GM19035 (cell line): ENCODE results near the gene STX5.
"Not testable (repeated sequence)": the region's sequence is repeated elsewhere in the genome, so short reads cannot be mapped to it uniquely, and the experiment has no call there.

Experiments used
- ATAC-seq: cut with Tn5 transposase; IDR thresholded peaks from one replicate; pipeline ENCODE4 v1.9.1; 2021; ENCODE audit not compliant: unreplicated experiment

The STX5 gene

DNA sequence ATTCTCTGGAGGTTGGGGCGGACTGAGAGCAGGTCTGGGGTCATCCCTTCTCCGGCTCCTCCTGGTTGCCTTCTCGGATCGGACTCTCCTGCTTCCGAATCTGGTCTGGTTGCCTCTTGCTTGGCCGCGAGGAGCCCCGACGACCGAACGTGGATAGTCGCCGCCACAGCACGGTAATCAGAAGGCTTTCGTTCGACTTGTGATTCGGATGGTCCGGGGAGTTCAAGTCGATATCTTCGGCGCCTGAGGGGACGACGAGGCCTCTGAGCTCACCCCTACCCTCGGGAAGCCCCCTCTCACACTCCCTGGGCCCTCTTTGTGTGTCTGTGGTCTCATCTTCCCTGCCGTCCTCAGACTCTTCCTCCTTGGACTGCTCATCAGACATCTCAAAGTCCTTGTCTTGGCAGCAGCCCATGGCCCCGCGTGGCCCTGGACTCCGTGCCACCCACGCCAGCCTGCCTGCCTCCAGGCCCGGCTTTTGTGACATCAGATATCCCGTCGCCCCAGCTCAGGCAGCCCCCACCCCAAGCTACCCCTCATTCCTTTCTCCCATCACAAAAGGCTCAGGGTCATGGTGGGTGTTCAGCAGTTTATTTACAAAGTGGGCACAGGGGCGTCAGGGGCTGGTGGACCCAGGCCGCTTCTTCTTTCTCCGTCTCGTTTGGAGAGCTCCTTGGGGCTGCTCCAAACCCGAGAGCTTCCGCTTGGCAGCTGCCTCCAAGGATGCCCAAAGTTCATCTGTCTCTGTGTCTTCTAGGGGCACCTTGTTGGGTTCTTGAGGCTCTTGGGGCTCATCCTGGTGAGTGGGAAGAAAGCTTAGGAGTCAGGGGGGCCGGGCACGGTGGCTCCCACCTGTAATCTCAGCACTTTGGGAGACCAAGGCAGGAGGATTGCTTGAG lies 734 bp upstream of the STX5 start, which contains the start of gene TEX54:
TEX54 (minus strand) TSS at position 506 of the 899 bp plus-strand sequence.
- peak; percentile 13 for ATAC-seq

DNA sequence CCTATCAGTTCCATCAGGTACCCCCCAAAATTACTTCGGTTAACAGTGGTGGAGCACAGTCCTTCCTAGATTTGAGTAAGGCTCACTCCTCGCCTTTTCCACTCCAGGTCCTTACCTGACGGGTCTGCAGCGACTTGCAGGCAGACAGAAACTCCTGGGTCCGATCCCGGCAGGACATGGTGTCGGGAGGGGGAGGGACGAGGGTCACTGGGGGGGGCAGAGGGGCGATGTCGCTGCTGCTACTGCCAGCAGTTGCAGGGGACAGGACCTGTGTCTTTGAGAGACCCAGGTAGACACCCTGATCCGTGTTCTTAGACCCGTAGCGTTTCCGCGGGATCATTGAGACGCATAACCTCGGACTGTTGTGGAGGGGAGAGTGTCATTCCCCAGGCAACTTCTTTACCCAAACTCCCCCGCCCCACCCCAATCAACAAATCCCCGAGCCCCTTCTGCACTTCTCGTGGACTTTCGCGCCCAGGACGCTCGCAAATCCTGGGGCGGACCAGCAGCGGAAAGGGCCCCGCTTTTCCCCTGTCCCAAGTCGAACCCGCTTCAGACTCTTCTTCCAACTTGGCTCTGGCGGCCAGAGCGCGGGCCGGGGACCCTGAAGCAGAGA lies 839 bp downstream of the STX5 start:
- no peak for ATAC-seq

DNA sequence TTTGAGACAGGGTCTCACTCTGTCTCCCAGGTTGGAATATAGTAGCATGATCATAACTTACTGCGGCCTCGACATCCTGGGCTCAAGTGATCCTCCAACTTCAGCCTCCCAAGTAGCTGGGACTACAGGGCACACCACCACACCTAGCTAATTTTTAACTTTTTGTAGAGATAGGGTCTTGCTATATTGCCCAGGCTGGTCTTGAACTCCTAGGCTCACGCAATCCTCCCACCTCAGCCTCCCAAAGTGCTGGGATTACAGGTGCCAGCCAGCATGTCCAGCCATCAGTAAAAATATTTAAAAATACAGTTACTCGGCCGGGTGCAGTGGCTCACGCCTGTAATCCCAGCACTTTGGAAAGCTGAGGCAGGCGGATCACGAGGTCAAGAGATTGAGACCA lies 3.7 kb downstream of the STX5 start:
- ATAC-seq = not testable (repeated sequence)

DNA sequence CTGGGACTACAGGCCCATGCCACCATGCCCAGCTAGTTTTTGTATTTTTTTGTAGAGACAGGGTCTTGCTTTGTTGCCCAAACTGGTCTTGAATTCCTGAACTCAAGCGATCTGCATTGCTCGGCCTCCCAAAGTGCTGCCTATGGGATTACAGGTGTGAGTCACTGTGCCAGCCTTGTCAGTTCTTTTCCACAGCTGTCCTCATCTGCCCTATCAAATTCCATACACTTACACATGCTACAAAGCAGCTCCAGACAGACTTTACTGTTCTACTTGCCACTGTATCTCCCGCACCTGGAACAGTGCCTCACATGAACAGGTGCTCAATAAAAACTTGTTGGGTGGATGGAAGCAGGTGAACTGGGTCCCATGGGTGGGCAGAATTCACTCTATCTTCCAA lies 8.2 kb downstream of the STX5 start:
- no peak for ATAC-seq

DNA sequence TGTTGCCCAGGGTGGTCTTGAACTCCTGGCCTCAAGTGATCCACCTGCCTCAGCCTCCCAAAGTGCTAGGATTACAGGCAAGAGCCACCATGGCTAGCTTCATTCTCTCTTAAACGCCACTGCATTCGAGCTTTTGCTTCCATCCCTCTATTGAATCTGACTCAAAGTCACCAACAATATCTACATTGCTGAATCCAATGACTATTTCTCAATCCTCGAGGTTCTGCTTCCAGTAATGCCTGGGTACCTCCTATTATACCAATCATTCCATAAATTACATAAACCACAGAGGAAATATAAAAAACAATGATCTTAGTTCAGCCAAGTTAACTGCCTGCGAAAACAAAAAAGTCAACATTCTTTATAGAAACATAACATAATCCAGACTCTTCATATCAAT lies 14.7 kb downstream of the STX5 start:
- no peak for ATAC-seq

DNA sequence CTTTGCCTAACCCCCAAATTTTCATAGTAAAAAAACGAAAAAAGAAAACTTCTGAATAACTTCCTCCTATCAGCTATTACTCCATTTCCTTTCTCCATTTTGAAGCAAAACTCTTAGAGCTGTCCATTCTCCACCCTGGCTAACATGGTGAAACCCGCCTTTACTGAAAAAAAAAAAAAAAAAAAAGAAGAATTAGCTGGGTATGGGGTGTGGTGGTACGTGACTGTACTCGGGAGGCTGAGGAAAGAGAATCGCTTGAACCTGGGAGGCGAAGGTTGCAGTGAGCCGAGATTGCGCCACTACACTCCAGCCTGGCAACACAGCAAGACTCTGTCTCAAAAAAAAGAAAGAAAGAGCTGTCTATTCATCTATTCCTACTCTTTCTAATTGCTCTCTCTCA lies 15.3 kb downstream of the STX5 start:
- ATAC-seq = no peak

DNA sequence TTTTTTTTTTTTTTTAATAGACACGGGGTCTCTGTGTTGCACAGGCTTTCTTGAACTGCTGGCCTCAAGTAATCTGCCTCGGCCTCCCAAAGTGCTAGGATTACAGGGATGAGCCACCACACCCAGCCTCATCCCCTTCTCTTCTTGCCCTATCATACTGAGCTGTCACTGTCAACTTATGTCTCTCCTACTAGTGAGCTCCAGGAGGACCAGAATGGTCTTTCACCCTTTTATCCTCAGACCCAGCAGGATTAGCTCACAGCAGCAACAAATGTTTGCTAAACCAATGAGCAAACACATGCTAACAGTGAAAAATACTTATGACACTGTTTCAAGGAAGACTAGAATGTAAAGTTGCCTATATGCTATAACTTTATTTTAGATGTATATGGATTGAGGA lies 20.2 kb downstream of the STX5 start:
- ATAC-seq = no peak

DNA sequence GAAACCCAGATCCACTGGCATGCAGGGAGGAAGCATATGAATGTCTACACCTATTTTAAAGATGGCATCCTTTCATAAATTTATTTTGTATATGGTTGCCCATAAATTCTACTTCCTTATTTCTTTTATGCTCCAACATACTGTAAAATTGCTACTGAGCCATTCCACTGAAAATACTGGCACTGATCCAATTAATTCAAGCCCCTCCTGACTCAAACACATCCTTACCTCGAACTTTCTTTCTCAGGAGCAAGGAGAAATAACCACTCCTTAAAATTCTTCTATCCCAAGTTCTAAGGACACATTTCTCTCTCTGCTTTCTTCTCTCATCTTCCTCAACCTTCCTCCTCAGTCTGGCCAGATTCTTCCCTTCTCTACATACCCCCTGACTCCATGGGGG lies 21.1 kb downstream of the STX5 start:
- ATAC-seq = no peak

DNA sequence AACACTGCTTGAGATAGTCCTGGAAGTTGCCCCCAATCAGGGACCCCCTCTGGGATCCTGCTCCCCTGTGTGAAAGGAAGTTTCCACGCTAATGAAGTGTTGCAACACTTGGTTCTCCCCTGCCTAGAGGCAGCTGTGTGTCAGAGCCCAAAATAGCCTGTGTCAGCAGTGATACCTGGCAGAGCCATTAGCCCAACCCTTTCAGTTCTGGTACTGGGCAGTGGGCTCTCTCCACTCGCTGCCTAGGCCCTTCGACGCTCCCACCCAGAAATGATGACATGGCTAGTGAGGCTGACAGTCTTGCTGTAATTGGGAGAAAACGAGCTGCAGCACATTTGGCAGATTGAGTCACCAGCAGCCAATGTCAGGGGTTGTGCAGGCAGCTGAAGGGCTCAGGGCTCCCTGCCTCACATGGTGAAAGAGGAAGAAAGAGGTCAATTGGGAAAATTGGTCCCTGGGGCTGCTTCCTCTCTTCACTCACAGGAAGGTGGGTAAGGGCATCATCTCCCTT lies 25.2 kb downstream of the STX5 start:
- ATAC-seq = no peak

DNA sequence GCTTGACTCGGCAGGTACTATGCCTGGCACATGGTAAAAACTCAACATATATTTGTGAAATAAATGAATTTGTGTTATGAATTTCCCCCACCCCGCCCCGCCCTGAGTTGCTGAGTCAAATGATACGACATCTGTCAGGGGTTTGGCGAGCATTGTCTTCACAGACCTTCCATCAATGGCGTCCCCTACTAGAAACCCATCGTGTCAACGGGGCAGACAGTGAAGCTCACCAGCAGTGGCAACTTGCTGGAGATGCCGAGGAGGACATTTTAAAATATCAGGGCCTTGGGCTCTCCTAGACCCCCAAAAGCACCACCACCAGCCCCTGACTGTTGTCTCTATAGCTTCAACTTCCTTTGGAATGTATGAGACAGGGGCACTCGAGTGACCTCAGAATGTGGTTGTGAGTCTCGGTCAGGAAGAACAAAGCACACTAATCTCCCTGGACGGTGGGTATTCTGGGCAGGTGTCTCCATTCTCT lies 25.9 kb downstream of the STX5 start:
- ATAC-seq = no peak

DNA sequence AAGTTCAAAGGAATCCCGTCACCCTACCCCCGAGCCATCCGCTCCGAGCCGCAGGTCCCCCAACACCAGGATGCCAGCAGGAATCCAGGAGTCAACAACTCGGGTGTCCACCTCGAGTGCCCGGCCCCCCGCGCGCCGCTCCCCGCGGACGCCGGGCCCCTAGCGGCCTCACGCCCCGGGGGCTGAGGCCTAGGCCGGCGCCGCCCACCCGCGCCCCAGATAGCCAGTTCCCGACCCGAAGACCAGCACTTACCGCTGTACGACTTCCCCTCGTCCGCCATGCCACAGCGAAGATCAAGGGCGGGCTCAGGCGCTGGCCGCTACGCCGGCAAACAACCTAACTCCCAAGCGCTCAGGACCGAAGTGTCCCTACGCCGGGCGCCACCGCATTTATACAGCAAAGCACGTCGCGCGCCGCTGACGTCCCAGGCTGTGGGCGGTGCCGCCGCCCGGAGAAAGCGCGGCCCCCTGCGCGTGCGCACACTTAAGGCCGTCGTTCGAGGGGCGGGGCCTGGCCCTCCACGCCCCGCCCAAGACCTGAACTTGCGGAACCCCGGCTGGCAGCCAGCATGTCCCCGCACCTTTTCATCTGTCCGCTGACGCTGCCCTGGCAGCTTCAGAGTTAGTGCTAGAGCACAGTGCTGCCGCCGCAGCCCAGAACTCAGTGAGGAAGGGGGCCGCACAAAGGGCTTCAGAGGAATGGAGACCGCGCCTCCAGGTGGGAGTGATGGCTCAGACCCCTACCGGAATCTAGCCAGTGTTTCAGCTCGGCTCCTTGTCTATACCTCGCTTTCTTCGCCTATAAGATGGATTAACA lies 26.6 kb downstream of the STX5 start, which contains the start of gene NXF1:
NXF1 (minus strand) TSS at position 365 of the 817 bp plus-strand sequence; CDS start at position 281, 84 bp downstream.
- ATAC-seq = peak; percentile 83

DNA sequence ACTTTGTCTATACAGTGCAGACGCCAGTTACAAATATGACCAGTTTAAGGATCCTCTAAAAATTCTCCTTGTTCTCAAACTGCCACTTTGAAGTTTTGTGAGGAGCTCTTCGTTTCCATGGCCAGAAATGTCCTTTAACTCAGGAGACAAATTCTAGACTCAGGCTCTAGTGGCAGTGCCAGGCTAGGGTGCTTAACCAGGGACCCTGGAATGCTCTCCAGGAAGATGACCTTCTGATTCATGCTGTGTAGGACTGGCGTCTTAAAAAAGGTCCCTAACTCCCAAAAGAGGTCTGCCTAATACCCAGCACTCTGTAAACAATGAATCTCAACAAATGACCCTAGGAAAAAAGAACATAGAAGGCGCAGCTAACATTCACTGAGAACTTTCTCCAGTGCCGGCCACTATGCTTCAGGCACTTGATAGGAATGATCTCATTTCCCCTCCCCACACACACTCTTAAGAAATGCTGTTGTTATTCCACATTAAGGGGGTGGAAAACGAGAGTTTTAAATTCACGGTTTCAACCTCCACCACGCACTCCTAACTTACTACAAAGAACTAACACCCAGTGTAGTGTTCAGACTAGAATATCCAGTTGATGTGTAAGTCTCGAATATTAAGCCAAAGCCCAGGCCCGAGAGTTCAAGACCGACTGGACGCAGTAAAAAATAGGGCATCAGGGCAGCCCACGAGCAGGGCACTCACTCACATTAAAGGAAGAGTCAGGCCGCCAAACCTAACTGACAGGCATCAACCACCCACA lies 27.4 kb downstream of the STX5 start:
- peak; percentile 14 for ATAC-seq

DNA sequence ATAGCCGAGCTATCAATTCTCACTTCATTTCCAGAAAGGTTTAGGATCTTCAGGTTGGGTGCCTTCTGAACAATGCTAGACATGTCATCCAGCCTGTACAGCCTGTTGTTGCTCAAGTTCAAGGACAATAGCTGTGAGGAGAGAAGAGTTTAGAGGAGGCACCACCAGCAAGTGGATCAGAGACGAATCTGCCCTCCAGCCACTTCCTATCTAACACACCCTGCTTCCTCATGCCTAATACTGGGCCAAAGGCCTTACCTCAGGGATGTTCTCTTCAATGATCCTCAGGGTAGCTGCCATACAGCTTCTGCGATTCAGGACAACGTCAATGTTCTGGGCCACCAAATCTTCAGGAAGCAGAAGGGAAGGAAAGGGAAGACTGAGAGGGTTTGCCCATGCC lies 30.8 kb downstream of the STX5 start:
- no peak for ATAC-seq

DNA sequence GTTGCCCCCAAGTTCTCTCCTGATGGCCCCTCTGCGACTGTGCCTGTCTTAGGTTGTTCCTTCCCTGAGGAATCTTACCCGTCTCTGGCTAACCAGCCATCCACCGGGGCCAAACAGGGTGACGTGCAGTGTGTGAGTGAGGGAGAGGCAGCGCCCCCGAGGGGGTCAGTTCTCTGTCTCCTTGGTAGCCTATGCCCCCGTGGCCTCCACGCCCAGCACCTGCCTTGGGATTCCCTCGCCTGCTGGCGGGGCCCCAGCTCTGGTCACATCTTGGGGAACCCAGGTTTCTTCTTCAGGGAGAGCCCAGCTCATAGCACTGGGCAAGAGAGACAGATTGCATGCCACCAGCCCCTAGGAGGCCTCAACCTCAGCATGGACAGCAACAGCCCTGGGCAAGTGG lies 32.4 kb downstream of the STX5 start:
- ATAC-seq = no peak

DNA sequence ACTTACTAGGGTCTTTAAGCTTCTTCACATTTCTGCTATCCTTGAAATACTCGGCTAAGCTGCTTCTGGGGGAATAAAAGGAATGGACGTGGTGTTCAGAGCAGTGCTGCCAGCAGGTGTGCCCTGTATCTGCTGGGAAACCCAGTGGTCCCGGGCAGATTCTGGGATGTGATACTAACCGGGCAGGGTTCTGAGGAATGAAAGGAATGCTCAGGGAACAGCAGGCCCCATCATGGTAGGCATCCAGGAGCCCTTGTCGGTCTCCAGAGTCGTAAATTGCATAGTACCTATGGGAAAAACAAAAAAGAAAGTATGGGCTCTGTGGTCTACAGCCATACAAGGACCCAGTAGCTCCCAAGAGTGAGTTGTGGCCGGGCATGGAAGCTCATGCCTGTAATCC lies 35.6 kb downstream of the STX5 start:
- no peak for ATAC-seq

DNA sequence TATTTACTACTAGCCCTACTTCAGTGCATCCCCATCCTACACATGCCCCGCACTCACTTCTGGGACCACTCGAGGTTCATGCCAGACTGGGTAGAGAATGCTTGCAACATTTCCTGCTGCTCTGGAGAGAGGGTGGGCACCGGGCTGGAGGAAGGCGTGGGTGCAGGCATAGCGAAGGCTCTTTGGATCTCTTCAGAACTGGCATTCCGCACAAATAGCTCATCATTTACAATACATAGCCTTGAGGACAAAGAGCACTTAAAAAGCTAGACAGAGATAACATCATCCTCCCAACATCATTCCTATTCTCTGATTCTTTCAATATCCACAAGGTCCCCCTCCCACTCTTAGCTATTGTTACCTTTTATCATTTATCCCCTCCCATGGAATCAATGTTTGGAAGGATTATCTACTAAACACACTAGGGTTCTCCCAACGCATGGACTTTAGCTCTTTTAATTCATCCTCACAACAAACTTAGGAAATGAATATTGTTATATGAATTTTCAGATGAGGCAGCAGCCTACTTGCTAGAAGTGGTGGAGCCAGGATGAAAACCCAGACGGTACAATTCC lies 37.6 kb downstream of the STX5 start:
- no peak for ATAC-seq

DNA sequence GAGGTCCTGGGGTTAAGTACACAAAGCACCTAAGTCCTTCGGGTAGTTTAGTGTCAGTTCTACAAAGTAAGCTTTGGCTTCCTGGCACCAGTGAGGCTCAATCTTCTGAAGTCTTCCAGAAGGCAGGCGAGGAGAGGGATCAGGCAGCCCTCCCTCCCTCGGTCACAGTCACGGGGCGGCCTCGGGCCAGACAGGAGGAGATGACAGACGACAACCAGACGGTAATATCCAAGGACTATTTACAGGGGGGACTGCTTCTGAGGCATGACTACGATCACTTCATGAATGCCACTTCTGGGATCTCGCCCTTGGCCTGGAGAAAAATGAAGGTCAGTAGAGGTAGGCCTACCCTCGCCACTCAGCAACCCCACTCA lies 39.7 kb downstream of the STX5 start:
- ATAC-seq = no peak

DNA sequence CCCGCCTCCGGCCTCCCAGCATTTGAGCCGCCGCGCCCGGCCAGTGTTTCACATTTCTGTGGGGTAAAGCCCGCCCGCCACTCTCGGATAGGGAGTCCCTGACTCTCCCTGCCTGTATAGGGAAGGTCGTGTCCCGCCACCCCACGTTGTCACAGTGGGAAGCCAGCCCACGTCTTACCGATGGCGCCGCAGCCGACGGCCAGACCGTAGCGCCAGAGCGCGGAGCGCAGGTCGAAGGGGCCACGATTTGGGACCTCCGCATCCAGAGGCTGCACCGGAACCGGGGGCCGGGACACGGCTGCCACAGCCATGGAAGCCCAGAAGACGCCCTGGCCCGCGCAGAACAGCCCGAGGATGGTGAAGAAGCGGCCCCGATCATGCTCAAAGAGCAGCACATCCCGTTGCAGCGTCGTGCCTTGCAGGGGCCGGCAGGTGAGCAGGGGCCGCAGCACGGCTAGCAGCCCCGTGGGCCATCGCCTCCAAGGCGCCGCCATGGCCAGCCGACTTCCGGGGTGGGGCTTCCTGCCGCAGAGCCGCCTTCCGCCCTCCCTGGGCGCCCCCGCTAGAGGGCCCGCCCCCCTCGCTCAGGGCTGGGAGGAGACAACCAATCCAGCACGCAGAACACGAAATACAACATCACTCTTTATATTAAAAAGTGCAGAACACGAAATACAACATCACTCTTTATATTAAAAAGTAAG lies 40.2 kb downstream of the STX5 start, which contains the start of gene TMEM223:
TMEM223 (minus strand) TSS at position 506 of the 701 bp plus-strand sequence; CDS start at position 494, 12 bp downstream.
- ATAC-seq = peak; percentile 60

DNA sequence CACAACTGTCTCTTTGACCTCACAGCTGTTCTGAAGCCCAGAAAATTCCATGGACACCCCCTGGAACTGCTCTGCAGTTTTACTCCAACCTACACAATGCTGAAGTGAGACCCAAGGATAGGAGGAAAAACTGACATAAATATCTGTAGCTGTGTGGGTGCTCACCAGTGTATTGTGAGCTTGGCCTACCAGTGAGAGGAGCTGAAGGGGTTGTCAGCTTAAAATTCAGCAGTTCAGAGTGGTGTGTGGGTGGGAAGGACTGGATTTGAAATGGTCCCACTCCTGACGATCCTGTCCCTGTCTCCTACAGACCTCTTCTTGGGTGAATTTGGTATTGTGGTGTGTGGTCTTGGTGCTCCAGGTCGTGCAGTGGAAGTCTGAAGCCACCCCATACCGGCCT lies 42.3 kb downstream of the STX5 start:
- no peak for ATAC-seq
